GM12865 (cell line): Measurements from ENCODE around the gene TMEM131.

ENCODE experiments used
- DNase-seq: peaks from one replicate; pipeline ENCODE4 v3.0.0; 2010; ENCODE audit warnings: low read depth
- H3K4me3 ChIP-seq: 2 replicates; pipeline ENCODE4 v1.5.1; 2011; ENCODE audit warnings: mild to moderate bottlenecking, low read depth, low read length, control low read depth
- TF ChIP-seq, protein P1 (sequence below): IDR thresholded peaks from 2 replicates; pipeline ENCODE4 v1.5.1; 2011; ENCODE audit warnings: low read length, control low read depth, low read depth, inconsistent platforms; ENCODE audit not compliant: insufficient read depth; ENCODE audit errors: missing control alignments

The TMEM131 gene

DNA sequence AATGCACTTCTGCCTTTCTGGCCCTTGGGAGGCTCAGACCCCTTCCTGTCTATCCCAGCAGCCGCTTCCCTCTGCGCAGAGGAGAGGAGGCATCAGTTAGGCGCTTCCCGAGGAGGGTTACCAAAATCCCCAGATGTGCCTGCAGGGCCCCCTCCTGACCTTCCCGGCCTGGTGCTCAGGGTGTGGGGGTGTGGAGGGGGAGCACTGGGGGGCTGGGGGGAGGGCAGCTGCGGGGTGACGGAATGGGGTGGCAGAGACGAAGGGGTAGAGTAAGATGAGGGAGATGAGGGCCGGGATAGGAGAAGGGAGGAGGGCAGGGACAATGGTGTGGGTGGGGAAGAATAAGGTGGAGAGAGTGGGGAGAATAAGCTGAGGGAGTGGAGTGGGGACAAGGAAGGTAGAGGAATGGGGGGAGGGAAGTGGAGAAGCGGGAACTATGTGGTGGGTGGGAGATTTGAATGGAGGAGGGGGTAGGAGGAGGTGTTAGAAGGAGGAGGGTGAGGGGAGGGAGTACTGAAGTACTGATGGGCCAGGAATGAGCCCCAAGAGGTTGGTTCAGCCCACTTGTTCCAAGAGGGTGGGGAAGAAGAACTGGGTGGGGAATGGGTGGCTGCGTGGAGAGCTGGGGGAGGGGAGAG, 288.9 kb downstream of the TMEM131 start:
- TF ChIP-seq, protein P1, sequence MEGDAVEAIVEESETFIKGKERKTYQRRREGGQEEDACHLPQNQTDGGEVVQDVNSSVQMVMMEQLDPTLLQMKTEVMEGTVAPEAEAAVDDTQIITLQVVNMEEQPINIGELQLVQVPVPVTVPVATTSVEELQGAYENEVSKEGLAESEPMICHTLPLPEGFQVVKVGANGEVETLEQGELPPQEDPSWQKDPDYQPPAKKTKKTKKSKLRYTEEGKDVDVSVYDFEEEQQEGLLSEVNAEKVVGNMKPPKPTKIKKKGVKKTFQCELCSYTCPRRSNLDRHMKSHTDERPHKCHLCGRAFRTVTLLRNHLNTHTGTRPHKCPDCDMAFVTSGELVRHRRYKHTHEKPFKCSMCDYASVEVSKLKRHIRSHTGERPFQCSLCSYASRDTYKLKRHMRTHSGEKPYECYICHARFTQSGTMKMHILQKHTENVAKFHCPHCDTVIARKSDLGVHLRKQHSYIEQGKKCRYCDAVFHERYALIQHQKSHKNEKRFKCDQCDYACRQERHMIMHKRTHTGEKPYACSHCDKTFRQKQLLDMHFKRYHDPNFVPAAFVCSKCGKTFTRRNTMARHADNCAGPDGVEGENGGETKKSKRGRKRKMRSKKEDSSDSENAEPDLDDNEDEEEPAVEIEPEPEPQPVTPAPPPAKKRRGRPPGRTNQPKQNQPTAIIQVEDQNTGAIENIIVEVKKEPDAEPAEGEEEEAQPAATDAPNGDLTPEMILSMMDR: no peak
- no peak for DNase-seq
- no peak overlapping the region for H3K4me3 ChIP-seq
